Activated T-helper 1 cell treated with Interleukin-2 at 50 U/mL for 16 hours (primary cell): Measurements from ENCODE around the gene ATG7.
"Not testable (repeated sequence)": the region's sequence is repeated elsewhere in the genome, so short reads cannot be mapped to it uniquely, and the experiment has no call there.

ENCODE experiments used
- DNase-seq: peaks from one replicate; pipeline ENCODE4 v3.0.0-alpha.2; 2020; ENCODE audit warnings: low read depth

Gene ATG7

GRCh38 chr3:11297126-11297525 lies 24.9 kb downstream of the ATG7 start:
- DNase-seq: no peak

- DNase-seq: no peak
Observed at GRCh38 chr3:11300970-11301369, 28.8 kb downstream of the ATG7 start.

- no peak for DNase-seq
Observed at GRCh38 chr3:11302444-11302843, 30.2 kb downstream of the ATG7 start.

GRCh38 chr3:11304175-11304574 lies 32.0 kb downstream of the ATG7 start:
- no peak for DNase-seq

- no peak for DNase-seq
Observed at GRCh38 chr3:11305509-11305908, 33.3 kb downstream of the ATG7 start.

GRCh38 chr3:11306817-11307589 lies 34.8 kb downstream of the ATG7 start:
- DNase-seq: no peak

GRCh38 chr3:11307830-11308432 lies 35.7 kb downstream of the ATG7 start:
- no peak for DNase-seq

- DNase-seq: no peak
Observed at GRCh38 chr3:11310258-11310657, 38.1 kb downstream of the ATG7 start.

- DNase-seq: no peak
Observed at GRCh38 chr3:11312166-11312565, 40.0 kb downstream of the ATG7 start.

- no peak for DNase-seq
Observed at GRCh38 chr3:11317300-11317699, 45.1 kb downstream of the ATG7 start.

- no peak for DNase-seq
Observed at GRCh38 chr3:11322931-11323330, 50.7 kb downstream of the ATG7 start.

- DNase-seq: no peak
Observed at GRCh38 chr3:11323813-11324212, 51.6 kb downstream of the ATG7 start.

GRCh38 chr3:11327619-11328018 lies 55.4 kb downstream of the ATG7 start:
- no peak for DNase-seq

- no peak for DNase-seq
Observed at GRCh38 chr3:11328196-11328945, 56.2 kb downstream of the ATG7 start.

GRCh38 chr3:11329777-11330176 lies 57.6 kb downstream of the ATG7 start:
- no peak for DNase-seq

GRCh38 chr3:11331101-11331500 lies 58.9 kb downstream of the ATG7 start:
- DNase-seq: no peak

GRCh38 chr3:11335056-11335608 lies 62.9 kb downstream of the ATG7 start:
- no peak for DNase-seq

- DNase-seq: no peak
Observed at GRCh38 chr3:11339541-11339940, 67.3 kb downstream of the ATG7 start.

GRCh38 chr3:11346416-11346815 lies 74.2 kb downstream of the ATG7 start:
- no peak for DNase-seq

- not testable (repeated sequence) for DNase-seq
Observed at GRCh38 chr3:11348877-11349276, 76.7 kb downstream of the ATG7 start.

GRCh38 chr3:11349446-11349845 lies 77.2 kb downstream of the ATG7 start:
- no peak for DNase-seq

- no peak for DNase-seq
Observed at GRCh38 chr3:11350374-11350773, 78.2 kb downstream of the ATG7 start.

GRCh38 chr3:11351451-11351850 lies 79.3 kb downstream of the ATG7 start:
- DNase-seq: no peak
